Activated T-cell treated with anti-CD3 and anti-CD28 coated beads, Interleukin-2, amount 50 U/mL, for 48 hours (primary cell): ENCODE data around the gene MSANTD2.
A peak's percentile ranks its signal among the peaks of the same experiment; 100 is the strongest.

Source experiments
- DNase-seq, 2 experiments: peaks; one replicate each; pipeline ENCODE4 v3.0.0-alpha.2; 2020

The MSANTD2 gene

GRCh38 chr11:124800226-124800929 is at the start of gene MSANTD2:
Gene MSANTD2, minus strand, starts transcription at chr11:124800406. Its CDS starts 26 bp downstream, at chr11:124800380.
- peak; percentile 81 to 89 for DNase-seq

- DNase-seq = no peak
Observed at GRCh38 chr11:124846070-124846673, 46.0 kb upstream of the MSANTD2 start.

GRCh38 chr11:124844664-124845079 is 44.5 kb upstream of the MSANTD2 start:
- no peak for DNase-seq

- DNase-seq = no peak
Observed at GRCh38 chr11:124843616-124843910, 43.4 kb upstream of the MSANTD2 start.

- DNase-seq = no peak
Observed at GRCh38 chr11:124842305-124842704, 42.1 kb upstream of the MSANTD2 start.

- DNase-seq = no peak
Observed at GRCh38 chr11:124841840-124842239, 41.6 kb upstream of the MSANTD2 start.

GRCh38 chr11:124841201-124841600 is 41.0 kb upstream of the MSANTD2 start:
- DNase-seq = no peak

- no peak for DNase-seq
Observed at GRCh38 chr11:124840666-124841065, 40.5 kb upstream of the MSANTD2 start.

- DNase-seq = peak in 1 of 2 experiments; percentile 30
Observed at GRCh38 chr11:124839972-124840621, 39.9 kb upstream of the MSANTD2 start.

GRCh38 chr11:124839128-124839971 is 39.1 kb upstream of the MSANTD2 start:
- peak in 1 of 2 experiments; percentile 26 for DNase-seq

GRCh38 chr11:124838805-124839127 is 38.6 kb upstream of the MSANTD2 start:
- DNase-seq = no peak

GRCh38 chr11:124837491-124837856 is 37.3 kb upstream of the MSANTD2 start:
- DNase-seq = no peak

GRCh38 chr11:124835918-124836317 is 35.7 kb upstream of the MSANTD2 start:
- no peak for DNase-seq

GRCh38 chr11:124834526-124835180 is 34.4 kb upstream of the MSANTD2 start:
- DNase-seq = no peak

GRCh38 chr11:124832571-124832970 is 32.4 kb upstream of the MSANTD2 start:
- DNase-seq = no peak

GRCh38 chr11:124831897-124832296 is 31.7 kb upstream of the MSANTD2 start:
- DNase-seq = no peak

GRCh38 chr11:124830749-124831148 is 30.5 kb upstream of the MSANTD2 start:
- DNase-seq = no peak

- no peak for DNase-seq
Observed at GRCh38 chr11:124829986-124830385, 29.8 kb upstream of the MSANTD2 start.

- no peak for DNase-seq
Observed at GRCh38 chr11:124825876-124826275, 25.7 kb upstream of the MSANTD2 start.

- no peak for DNase-seq
Observed at GRCh38 chr11:124823512-124824376, 23.5 kb upstream of the MSANTD2 start.

GRCh38 chr11:124821995-124822730 is 22.0 kb upstream of the MSANTD2 start:
- no peak for DNase-seq
